WTC11 (cell line): ENCODE results near the gene HS3ST3A1.

Experiments
- GABPB1 ChIP-seq: sonication (generic); formaldehyde crosslinking; IDR thresholded peaks from 2 replicates; pipeline ENCODE4 v1.8.1; 2023; ENCODE audit warnings: mild to moderate bottlenecking, missing genetic modification reagents
- JUN ChIP-seq: sonication (generic); formaldehyde crosslinking; IDR thresholded peaks from 2 replicates; pipeline ENCODE4 v1.8.0; 2023; ENCODE audit warnings: mild to moderate bottlenecking, missing genetic modification reagents
- SOX15 ChIP-seq: fragments of 250-450 bp; sonication (Bioruptor Pico); IDR thresholded peaks from 2 replicates; pipeline ENCODE4 v1.9.0; 2021; ENCODE audit warnings: mild to moderate bottlenecking
- ZBTB21 ChIP-seq: sonication (generic); formaldehyde crosslinking; IDR thresholded peaks from 2 replicates; pipeline ENCODE4 v1.8.1; 2023; ENCODE audit warnings: mild to moderate bottlenecking, missing genetic modification reagents, borderline replicate concordance
- TF ChIP-seq, protein P1 (sequence below): fragments of 200-600 bp; IDR thresholded peaks from 2 replicates; pipeline ENCODE4 v1.8.0; 2022; ENCODE audit warnings: antibody characterized with exemption
- TF ChIP-seq, protein P2 (sequence below): sonication (generic); formaldehyde crosslinking; conservative IDR thresholded peaks from 2 replicates; pipeline ENCODE4 v1.8.1; 2022; ENCODE audit warnings: mild to moderate bottlenecking, missing genetic modification reagents

DNA sequence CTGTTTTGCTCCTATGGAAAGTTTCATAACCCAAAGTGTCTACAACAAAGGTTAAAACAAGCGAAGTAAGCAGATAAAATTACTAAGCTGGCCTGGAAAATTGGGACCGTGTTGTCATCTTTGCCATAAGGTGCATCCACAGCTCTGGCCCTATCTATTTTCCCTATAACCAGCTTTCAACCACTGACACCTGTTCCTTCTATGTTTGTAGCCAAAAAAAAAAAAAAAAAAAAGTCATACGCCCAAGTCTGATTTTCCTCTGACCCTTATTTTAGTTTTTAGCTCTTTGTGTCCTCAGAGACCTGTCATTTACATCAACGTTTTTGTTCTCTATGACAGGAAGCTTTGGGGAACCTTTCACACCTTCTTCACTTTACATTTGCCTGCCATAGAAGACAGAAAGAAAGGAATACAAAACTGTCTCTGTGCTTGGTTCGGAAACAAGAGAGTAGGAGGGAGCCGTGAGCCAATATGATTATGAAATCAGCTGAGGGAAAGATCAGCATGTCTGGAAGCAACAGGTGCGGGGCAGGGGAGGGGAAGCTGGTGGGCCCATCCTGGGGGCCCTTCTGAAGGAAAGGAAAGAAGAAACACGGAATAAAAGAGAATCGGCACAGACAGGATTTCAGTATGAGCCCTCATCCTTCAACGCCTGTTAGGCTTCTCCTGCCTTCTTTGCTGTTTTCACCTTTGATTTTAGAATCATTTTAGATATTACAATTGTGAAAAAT, 8.5 kb downstream of the HS3ST3A1 start:
- TF ChIP-seq SOX15 (CRISPR knock-in tag) (no peak), JUN (CRISPR knock-in tag) (no peak), GABPB1 (CRISPR knock-in tag) (no peak), ZBTB21 (no peak)
- TF ChIP-seq, protein P1, sequence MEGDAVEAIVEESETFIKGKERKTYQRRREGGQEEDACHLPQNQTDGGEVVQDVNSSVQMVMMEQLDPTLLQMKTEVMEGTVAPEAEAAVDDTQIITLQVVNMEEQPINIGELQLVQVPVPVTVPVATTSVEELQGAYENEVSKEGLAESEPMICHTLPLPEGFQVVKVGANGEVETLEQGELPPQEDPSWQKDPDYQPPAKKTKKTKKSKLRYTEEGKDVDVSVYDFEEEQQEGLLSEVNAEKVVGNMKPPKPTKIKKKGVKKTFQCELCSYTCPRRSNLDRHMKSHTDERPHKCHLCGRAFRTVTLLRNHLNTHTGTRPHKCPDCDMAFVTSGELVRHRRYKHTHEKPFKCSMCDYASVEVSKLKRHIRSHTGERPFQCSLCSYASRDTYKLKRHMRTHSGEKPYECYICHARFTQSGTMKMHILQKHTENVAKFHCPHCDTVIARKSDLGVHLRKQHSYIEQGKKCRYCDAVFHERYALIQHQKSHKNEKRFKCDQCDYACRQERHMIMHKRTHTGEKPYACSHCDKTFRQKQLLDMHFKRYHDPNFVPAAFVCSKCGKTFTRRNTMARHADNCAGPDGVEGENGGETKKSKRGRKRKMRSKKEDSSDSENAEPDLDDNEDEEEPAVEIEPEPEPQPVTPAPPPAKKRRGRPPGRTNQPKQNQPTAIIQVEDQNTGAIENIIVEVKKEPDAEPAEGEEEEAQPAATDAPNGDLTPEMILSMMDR, result no peak
- TF ChIP-seq, protein P2, sequence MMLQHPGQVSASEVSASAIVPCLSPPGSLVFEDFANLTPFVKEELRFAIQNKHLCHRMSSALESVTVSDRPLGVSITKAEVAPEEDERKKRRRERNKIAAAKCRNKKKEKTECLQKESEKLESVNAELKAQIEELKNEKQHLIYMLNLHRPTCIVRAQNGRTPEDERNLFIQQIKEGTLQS (CRISPR knock-in tag), result no peak
